ENCODE data around the gene TBXAS1.

Gene TBXAS1

DNA sequence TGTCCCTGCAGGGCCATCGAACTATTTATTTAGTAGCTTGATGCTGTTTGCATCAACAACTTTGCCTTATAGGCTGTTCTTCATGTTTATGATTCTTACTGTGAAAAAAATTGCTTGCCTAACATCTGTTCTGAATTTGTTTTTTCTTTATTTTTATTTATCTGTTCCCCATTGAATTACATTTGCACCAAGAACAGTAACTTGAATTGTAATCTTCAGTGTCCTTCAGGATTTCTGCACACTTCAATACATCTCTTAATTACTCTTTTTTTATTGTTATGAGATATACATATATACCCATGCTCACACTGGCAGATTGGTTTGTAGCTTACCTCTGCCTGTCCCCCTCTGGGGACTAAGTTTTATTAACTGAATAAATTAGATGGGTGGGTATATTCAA, 64.4 kb downstream of the TBXAS1 start:
- ChIA-PET POLR2A (no interaction called here), CTCF (interaction anchor here (0.6 to 1.4 kb wide), 3 partner anchors 8 to 123 kb away, joined by 3 to 4 read pairs (median 3); no protein-coding TSS in a partner anchor)
- TF ChIP-seq FOXA1 (IDR thresholded peaks at IDR 0.05) (no peak), CTBP1 (IDR thresholded peaks at IDR 0.05; ENCODE audit: borderline replicate concordance) (no peak), TARDBP (IDR thresholded peaks at IDR 0.05) (no peak), NFRKB (IDR thresholded peaks at IDR 0.05) (no peak), ELF4 (IDR thresholded peaks at IDR 0.05) (no peak), SP1 (IDR thresholded peaks at IDR 0.05) (no peak), LEF1 (IDR thresholded peaks at IDR 0.05; ENCODE audit: borderline replicate concordance) (no peak), SUZ12 (IDR thresholded peaks at IDR 0.05) (no peak), PKNOX1 (IDR thresholded peaks at IDR 0.05) (no peak)
- DNase-seq (ENCODE audit: extremely low spot score) = no peak

- POLR2A ChIA-PET = no interaction called here
- no peak for DNase-seq (ENCODE audit: extremely low spot score)
- TF ChIP-seq SUZ12 (IDR thresholded peaks at IDR 0.05) = no peak
- TF ChIP-seq ARNT (IDR thresholded peaks at IDR 0.05) = no peak
- no peak for TF ChIP-seq L3MBTL2 (conservative IDR thresholded peaks at IDR 0.05)
- no peak for TF ChIP-seq FOXA1 (IDR thresholded peaks at IDR 0.05)
- no peak for TF ChIP-seq FOXK2 (IDR thresholded peaks at IDR 0.05)
- TF ChIP-seq ZNF384 (IDR thresholded peaks at IDR 0.05) = no peak
- no peak for TF ChIP-seq ELF4 (IDR thresholded peaks at IDR 0.05)
- no peak for TF ChIP-seq PKNOX1 (IDR thresholded peaks at IDR 0.05)
- no peak for TF ChIP-seq TARDBP (IDR thresholded peaks at IDR 0.05)
- TF ChIP-seq NFRKB (IDR thresholded peaks at IDR 0.05) = no peak
- TF ChIP-seq SP1 (IDR thresholded peaks at IDR 0.05) = no peak
- no peak for TF ChIP-seq FOXM1 (IDR thresholded peaks at IDR 0.05; ENCODE audit: borderline replicate concordance)
- no peak for TF ChIP-seq HDGF (IDR thresholded peaks at IDR 0.05; ENCODE audit: borderline replicate concordance)
- no peak for TF ChIP-seq BHLHE40 (IDR thresholded peaks at IDR 0.05; ENCODE audit: borderline replicate concordance)
- TF ChIP-seq LEF1 (IDR thresholded peaks at IDR 0.05; ENCODE audit: borderline replicate concordance) = no peak
- TF ChIP-seq CTBP1 (IDR thresholded peaks at IDR 0.05; ENCODE audit: borderline replicate concordance) = no peak
- CTCF ChIA-PET = interaction anchor here (0.6 kb wide), 2 partner anchors 8 to 123 kb away, joined by 3 read pairs; no protein-coding TSS in a partner anchor
These were observed 64.9 kb downstream of the TBXAS1 start for GRCh38 chr7:139893999-139894398.

GRCh38 chr7:139895141-139895829, 66.2 kb downstream of the TBXAS1 start:
- POLR2A ChIA-PET = no interaction called here

DNA sequence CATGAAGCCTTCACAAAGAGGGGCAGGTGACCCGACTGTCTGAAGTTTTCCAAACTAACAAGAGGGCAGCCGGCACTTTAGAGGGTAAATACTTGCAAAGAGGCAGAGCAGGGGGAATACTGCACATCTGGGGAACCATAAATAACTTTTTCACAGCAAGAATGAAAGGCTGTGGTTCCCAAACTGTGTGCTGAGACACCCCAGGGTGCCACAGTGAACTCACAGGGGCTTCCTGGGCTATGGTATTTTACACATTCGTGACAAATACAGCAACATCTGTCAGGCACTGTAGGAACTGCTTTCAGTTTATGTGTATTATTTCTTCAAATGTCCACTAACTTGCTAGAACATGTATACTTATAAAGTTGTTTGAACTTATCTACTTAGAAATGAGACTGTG, 67.2 kb downstream of the TBXAS1 start:
- CTCF ChIA-PET = no interaction called here
- no peak for DNase-seq (ENCODE audit: extremely low spot score)
- POLR2A ChIA-PET = no interaction called here
- TF ChIP-seq BHLHE40 (IDR thresholded peaks at IDR 0.05; ENCODE audit: borderline replicate concordance) (no peak), NFRKB (IDR thresholded peaks at IDR 0.05) (no peak), SUZ12 (IDR thresholded peaks at IDR 0.05) (no peak), TARDBP (IDR thresholded peaks at IDR 0.05) (no peak), ZNF384 (IDR thresholded peaks at IDR 0.05) (no peak), ARNT (IDR thresholded peaks at IDR 0.05) (no peak)

More at GRCh38 chr7:139895141-139895829, 66.2 kb downstream of the TBXAS1 start:
- CTCF ChIA-PET = no interaction called here
- TF ChIP-seq NFRKB (IDR thresholded peaks at IDR 0.05) = no peak
- no peak for TF ChIP-seq HDGF (IDR thresholded peaks at IDR 0.05; ENCODE audit: borderline replicate concordance)
- no peak for TF ChIP-seq TARDBP (IDR thresholded peaks at IDR 0.05)
- TF ChIP-seq FOXK2 (IDR thresholded peaks at IDR 0.05) = no peak
- TF ChIP-seq ZNF384 (IDR thresholded peaks at IDR 0.05) = no peak
- TF ChIP-seq SUZ12 (IDR thresholded peaks at IDR 0.05) = no peak
- no peak for TF ChIP-seq BHLHE40 (IDR thresholded peaks at IDR 0.05; ENCODE audit: borderline replicate concordance)
- TF ChIP-seq FOXM1 (IDR thresholded peaks at IDR 0.05; ENCODE audit: borderline replicate concordance) = no peak
- no peak for TF ChIP-seq ARNT (IDR thresholded peaks at IDR 0.05)
- TF ChIP-seq PKNOX1 (IDR thresholded peaks at IDR 0.05) = no peak
- TF ChIP-seq L3MBTL2 (conservative IDR thresholded peaks at IDR 0.05) = no peak
- TF ChIP-seq CTBP1 (IDR thresholded peaks at IDR 0.05; ENCODE audit: borderline replicate concordance) = no peak
- DNase-seq (ENCODE audit: extremely low spot score) = no peak

GRCh38 chr7:139896831-139897230, 67.8 kb downstream of the TBXAS1 start:
- no peak for TF ChIP-seq SP1 (IDR thresholded peaks at IDR 0.05)
- TF ChIP-seq CTBP1 (IDR thresholded peaks at IDR 0.05; ENCODE audit: borderline replicate concordance) = no peak
- no peak for TF ChIP-seq ZNF384 (IDR thresholded peaks at IDR 0.05)
- no peak for TF ChIP-seq TARDBP (IDR thresholded peaks at IDR 0.05)
- no peak for TF ChIP-seq BHLHE40 (IDR thresholded peaks at IDR 0.05; ENCODE audit: borderline replicate concordance)
- TF ChIP-seq ARNT (IDR thresholded peaks at IDR 0.05) = no peak
- no peak for TF ChIP-seq FOXA1 (IDR thresholded peaks at IDR 0.05)
- no peak for TF ChIP-seq HDGF (IDR thresholded peaks at IDR 0.05; ENCODE audit: borderline replicate concordance)
- TF ChIP-seq ELF4 (IDR thresholded peaks at IDR 0.05) = no peak
- TF ChIP-seq L3MBTL2 (conservative IDR thresholded peaks at IDR 0.05) = no peak
- TF ChIP-seq LEF1 (IDR thresholded peaks at IDR 0.05; ENCODE audit: borderline replicate concordance) = no peak
- no peak for TF ChIP-seq FOXK2 (IDR thresholded peaks at IDR 0.05)
- no peak for TF ChIP-seq NFRKB (IDR thresholded peaks at IDR 0.05)
- no peak for TF ChIP-seq FOXM1 (IDR thresholded peaks at IDR 0.05; ENCODE audit: borderline replicate concordance)
- TF ChIP-seq PKNOX1 (IDR thresholded peaks at IDR 0.05) = no peak
- no peak for TF ChIP-seq SUZ12 (IDR thresholded peaks at IDR 0.05)
- POLR2A ChIA-PET = no interaction called here
- no peak for DNase-seq (ENCODE audit: extremely low spot score)
- CTCF ChIA-PET = no interaction called here

Data from HEK293T (cell line).